Hepatocyte (in vitro differentiated cells): ENCODE data around the gene LHPP. TPM values are rescaled to one million over a fixed set of nuclear protein-coding genes. Genes with fewer than 3 reads are reported as not detected.

Experiments
- DNase-seq: peaks from one replicate; pipeline ENCODE4 v3.0.0-alpha.2; 2016; ENCODE audit warnings: low spot score
- H2AFZ ChIP-seq: fragments of 200-600 bp; sonication (generic); 2 replicates; pipeline ENCODE4 v1.6.0; 2016; ENCODE audit warnings: antibody characterized with exemption, mild to moderate bottlenecking
- H3K27ac ChIP-seq: fragments of 200-600 bp; sonication (generic); 2 replicates; pipeline ENCODE4 v1.5.1; 2016; ENCODE audit warnings: mild to moderate bottlenecking
- H3K27me3 ChIP-seq: fragments of 200-600 bp; sonication (generic); 2 replicates; pipeline ENCODE4 v1.6.1; 2016
- H3K36me3 ChIP-seq: fragments of 200-600 bp; sonication (generic); replicated peaks from 2 replicates; pipeline ENCODE4 v1.5.1; 2016; ENCODE audit warnings: low read depth; ENCODE audit not compliant: insufficient read depth
- H3K4me1 ChIP-seq: fragments of 200-600 bp; sonication (generic); 2 replicates; pipeline ENCODE4 v1.5.1; 2016; ENCODE audit warnings: mild to moderate bottlenecking, moderate library complexity; ENCODE audit not compliant: insufficient read depth
- H3K4me2 ChIP-seq: fragments of 200-600 bp; sonication (generic); 2 replicates; pipeline ENCODE4 v1.6.0; 2016
- H3K4me3 ChIP-seq: fragments of 200-600 bp; sonication (generic); 2 replicates; pipeline ENCODE4 v1.5.1; 2016; ENCODE audit warnings: mild to moderate bottlenecking
- H3K79me2 ChIP-seq: fragments of 200-600 bp; sonication (generic); 2 replicates; pipeline ENCODE4 v1.6.0; 2017; ENCODE audit warnings: mild to moderate bottlenecking
- H3K9me2 ChIP-seq: fragments of 200-600 bp; sonication (generic); replicated peaks from 2 replicates; pipeline ENCODE4 v1.6.0; 2017; ENCODE audit warnings: mild to moderate bottlenecking; ENCODE audit not compliant: insufficient read depth
- H3K9me3 ChIP-seq: fragments of 200-600 bp; sonication (generic); 2 replicates; pipeline ENCODE4 v1.5.1; 2016; ENCODE audit warnings: low read depth, mild to moderate bottlenecking
- H4K20me1 ChIP-seq: fragments of 200-600 bp; sonication (generic); 2 replicates; pipeline ENCODE4 v1.6.0; 2016; ENCODE audit warnings: mild to moderate bottlenecking; ENCODE audit not compliant: insufficient read depth, poor library complexity, severe bottlenecking
- EZH2 ChIP-seq: fragments of 200-600 bp; sonication (generic); IDR thresholded peaks from 2 replicates; pipeline ENCODE4 v1.6.1; 2016; ENCODE audit warnings: antibody characterized with exemption, mild to moderate bottlenecking, borderline replicate concordance
- EZH2phosphoT487 ChIP-seq: fragments of 200-600 bp; sonication (generic); IDR thresholded peaks from one replicate; pipeline ENCODE4 v1.6.1; 2018; ENCODE audit warnings: antibody characterized with exemption, mild to moderate bottlenecking, low read depth, moderate library complexity; ENCODE audit not compliant: unreplicated experiment, severe bottlenecking
- WGBS: methylation state at CpG from one replicate; pipeline ENCODE4 v1.1.6; 2016; ENCODE audit warnings: low lambda C conversion rate; ENCODE audit errors: missing lambda C conversion rate; 5-methylcytosine and 5-hydroxymethylcytosine counted together
- polyA plus RNA-seq: library from polyadenylated mRNA; unstranded; fragments of >200 nt; fragmentation: Nextera tagmentation; extraction: Ambion mirVana; gene quantifications from 2 replicates; pipeline ENCODE4 v1.2.1, GENCODE V29; 2016
- total RNA-seq: library from RNA; depleted of rRNA; stranded (reverse); fragments of >200 nt; gene quantifications from 2 replicates; pipeline ENCODE4 v1.2.3, GENCODE V29; 2014
- TF ChIP-seq, protein P1 (sequence below): fragments of 200-600 bp; sonication (generic); IDR thresholded peaks from 2 replicates; pipeline ENCODE4 v1.5.1; 2016; ENCODE audit warnings: antibody characterized with exemption, mild to moderate bottlenecking; ENCODE audit not compliant: poor library complexity

LHPP gene
- total and polyA plus RNA-seq, 2 experiments from 2014 or later = 29.4 to 30.3 TPM

GRCh38 chr10:124626759-124627380 is 165.2 kb downstream of the LHPP start:
- H3K4me2 ChIP-seq = no peak overlapping the region
- H3K27ac ChIP-seq = no peak overlapping the region
- H3K9me2 ChIP-seq = no peaks in the 10 kb centered on the region
- peaks cover 7% of the 10 kb centered on the region for H3K79me2 ChIP-seq
- TF ChIP-seq EZH2 (no peak), EZH2phosphoT487 (no peak)
- TF ChIP-seq, protein P1, sequence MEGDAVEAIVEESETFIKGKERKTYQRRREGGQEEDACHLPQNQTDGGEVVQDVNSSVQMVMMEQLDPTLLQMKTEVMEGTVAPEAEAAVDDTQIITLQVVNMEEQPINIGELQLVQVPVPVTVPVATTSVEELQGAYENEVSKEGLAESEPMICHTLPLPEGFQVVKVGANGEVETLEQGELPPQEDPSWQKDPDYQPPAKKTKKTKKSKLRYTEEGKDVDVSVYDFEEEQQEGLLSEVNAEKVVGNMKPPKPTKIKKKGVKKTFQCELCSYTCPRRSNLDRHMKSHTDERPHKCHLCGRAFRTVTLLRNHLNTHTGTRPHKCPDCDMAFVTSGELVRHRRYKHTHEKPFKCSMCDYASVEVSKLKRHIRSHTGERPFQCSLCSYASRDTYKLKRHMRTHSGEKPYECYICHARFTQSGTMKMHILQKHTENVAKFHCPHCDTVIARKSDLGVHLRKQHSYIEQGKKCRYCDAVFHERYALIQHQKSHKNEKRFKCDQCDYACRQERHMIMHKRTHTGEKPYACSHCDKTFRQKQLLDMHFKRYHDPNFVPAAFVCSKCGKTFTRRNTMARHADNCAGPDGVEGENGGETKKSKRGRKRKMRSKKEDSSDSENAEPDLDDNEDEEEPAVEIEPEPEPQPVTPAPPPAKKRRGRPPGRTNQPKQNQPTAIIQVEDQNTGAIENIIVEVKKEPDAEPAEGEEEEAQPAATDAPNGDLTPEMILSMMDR = no peak
- 89% methylated on average over 13 of the region's 13 CpGs for WGBS
- DNase-seq = no peak
- no peaks in the 10 kb centered on the region for H3K27me3 ChIP-seq
- H2AFZ ChIP-seq = no peak overlapping the region
- H4K20me1 ChIP-seq = peaks cover 2% of the 10 kb centered on the region
- H3K9me3 ChIP-seq = no peaks in the 10 kb centered on the region
- peaks cover 12% of the 10 kb centered on the region for H3K4me1 ChIP-seq
- no peaks in the 10 kb centered on the region for H3K36me3 ChIP-seq
- no peak overlapping the region for H3K4me3 ChIP-seq

- H3K36me3 ChIP-seq = no peaks in the 10 kb centered on the region
- DNase-seq = no peak
- peaks cover 12% of the 10 kb centered on the region for H3K4me1 ChIP-seq
- H3K9me3 ChIP-seq = no peaks in the 10 kb centered on the region
- H3K9me2 ChIP-seq = no peaks in the 10 kb centered on the region
- TF ChIP-seq EZH2phosphoT487 (no peak), EZH2 (no peak)
- TF ChIP-seq, protein P1 = no peak
- H3K27ac ChIP-seq = no peak overlapping the region
- 81% methylated on average over 12 of the region's 12 CpGs for WGBS
- H3K4me3 ChIP-seq = no peak overlapping the region
- H3K79me2 ChIP-seq = peaks cover 13% of the 10 kb centered on the region
- no peaks in the 10 kb centered on the region for H3K27me3 ChIP-seq
- no peak overlapping the region for H2AFZ ChIP-seq
- H3K4me2 ChIP-seq = no peak overlapping the region
- H4K20me1 ChIP-seq = peaks cover 2% of the 10 kb centered on the region
Measured at GRCh38 chr10:124627866-124628675, 166.4 kb downstream of the LHPP start.

DNA sequence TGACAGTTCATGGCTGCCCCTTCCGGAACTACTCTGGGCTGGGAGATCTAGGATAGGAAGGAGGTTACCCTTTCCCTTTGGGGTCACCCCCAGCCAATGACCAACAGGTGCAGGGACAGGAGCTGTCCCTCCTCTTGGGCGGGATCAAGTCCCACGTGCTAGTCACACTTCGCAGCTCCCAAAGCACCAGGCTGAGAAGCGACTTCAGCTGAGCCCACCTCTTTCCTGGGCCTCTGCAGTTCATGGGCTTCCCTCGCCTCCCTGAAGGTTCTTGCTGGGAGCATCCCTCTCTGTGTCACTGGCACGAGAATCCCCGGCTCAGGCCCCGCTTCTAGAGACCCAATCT is 167.0 kb downstream of the LHPP start:
- peaks cover 6% of the 10 kb centered on the region for H4K20me1 ChIP-seq
- no peaks in the 10 kb centered on the region for H3K9me3 ChIP-seq
- no peak overlapping the region for H3K4me3 ChIP-seq
- no peaks in the 10 kb centered on the region for H3K27me3 ChIP-seq
- 93% methylated on average over 9 of the region's 9 CpGs for WGBS
- DNase-seq = no peak
- no peak overlapping the region for H2AFZ ChIP-seq
- H3K27ac ChIP-seq = no peak overlapping the region
- H3K4me2 ChIP-seq = no peak overlapping the region
- H3K9me2 ChIP-seq = no peaks in the 10 kb centered on the region
- peaks cover 12% of the 10 kb centered on the region for H3K4me1 ChIP-seq
- H3K36me3 ChIP-seq = no peaks in the 10 kb centered on the region
- TF ChIP-seq, protein P1 = no peak
- TF ChIP-seq EZH2phosphoT487 (no peak), EZH2 (no peak)
- peaks cover 18% of the 10 kb centered on the region for H3K79me2 ChIP-seq
